Dermis microvascular lymphatic vessel endothelial cell (primary cell): Measurements from ENCODE around the gene OR52B2. TPM values are rescaled to one million over a fixed set of nuclear protein-coding genes. Genes with fewer than 3 reads are reported as not detected.

Source experiments
- DNase-seq, 2 donors: peaks; one replicate each; pipeline versions ENCODE4 v3.0.0 to v3.0.0-alpha.2; 2010; ENCODE audit warnings: low read depth in 2 of 2
- total RNA-seq: library from RNA; depleted of rRNA; stranded (reverse); fragments of >200 nt; gene quantifications from 2 replicates; pipeline ENCODE4 v1.2.1, GENCODE V29; 2014

Gene OR52B2
- not detected in 2 replicates for total RNA-seq

DNA sequence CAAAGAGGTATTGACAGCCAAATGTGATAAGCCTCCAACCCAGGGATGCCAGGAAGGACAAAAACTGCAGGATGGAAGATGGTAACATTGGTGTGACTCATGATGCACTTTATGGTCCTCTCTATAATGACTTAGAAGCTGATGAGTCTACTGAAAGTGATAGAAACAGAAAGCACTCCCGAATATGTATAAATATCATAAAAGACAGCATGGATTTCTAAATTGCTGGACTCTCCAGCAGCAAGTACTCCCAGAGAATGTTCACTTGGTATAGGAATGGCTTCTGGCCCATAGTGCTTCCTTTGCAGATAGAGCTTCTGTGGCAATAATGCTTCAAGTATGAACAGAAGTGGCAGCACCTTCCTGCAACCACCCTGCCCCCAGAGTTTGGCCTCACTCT is at the start of gene OR52B2:
TSS of gene OR52B2 (minus strand) at position 101 of the 400 bp plus-strand sequence. CDS start at position 101, 0 bp downstream.
- DNase-seq: no peak

GRCh38 chr11:6219359-6219758 is 49.2 kb upstream of the OR52B2 start:
- peak in 1 of 2 donors; percentile 81 for DNase-seq

DNA sequence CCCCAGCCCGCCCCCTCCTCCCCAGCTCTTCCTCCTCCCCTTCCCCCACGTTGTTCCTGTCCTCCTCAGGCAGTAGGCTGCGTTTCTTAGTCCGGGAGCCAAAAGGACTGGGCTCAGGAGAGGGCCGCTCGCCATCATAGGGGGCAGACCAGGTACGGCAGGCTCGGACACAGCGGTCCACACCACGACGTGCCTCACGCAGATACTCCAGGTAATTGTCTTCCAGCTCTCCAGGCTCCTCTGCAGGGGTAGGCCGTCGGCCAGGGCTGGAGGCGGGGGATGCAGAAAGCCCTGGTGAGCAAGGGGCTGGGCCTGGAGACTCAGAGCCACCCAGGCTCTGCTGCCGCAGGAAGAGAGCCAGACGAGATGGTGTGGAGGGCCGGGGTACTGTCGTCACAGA is 47.6 kb upstream of the OR52B2 start:
- DNase-seq: no peak

GRCh38 chr11:6216501-6216900 is 46.4 kb upstream of the OR52B2 start:
- DNase-seq: no peak

- DNase-seq: no peak
Measured at GRCh38 chr11:6214530-6214929, 44.4 kb upstream of the OR52B2 start.

DNA sequence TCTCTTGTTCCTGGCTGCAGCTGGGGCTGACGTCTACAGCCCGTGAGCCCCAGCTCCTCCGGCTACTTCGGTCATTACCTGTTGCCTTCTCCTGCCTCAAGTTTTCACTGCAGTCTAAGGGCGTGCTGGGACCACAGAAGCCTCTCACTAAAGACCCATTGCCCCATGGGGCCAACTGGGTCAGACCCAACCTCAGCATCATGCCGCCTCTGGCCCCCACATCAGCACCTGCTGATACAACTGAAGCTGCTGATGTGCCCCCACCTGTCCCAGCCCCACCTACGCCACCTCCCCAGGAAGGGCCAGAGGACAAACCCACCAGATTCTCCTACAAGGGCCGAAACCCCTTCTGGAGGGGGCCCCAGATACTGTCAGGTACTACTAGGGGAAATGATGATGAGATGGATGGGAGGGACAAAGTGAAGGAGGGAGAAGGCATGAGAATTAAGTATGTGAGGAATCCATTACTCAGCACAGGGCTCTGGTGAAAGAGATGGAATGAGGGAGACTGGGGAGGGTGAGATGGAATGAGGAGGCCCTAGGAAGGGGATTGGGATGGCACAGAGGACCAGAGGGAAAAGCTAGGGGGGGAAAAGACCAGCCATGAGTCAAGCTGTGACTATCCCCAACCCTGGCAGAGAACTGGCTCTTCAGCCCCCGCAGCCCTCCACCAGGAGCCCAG is 40.3 kb upstream of the OR52B2 start:
- no peak for DNase-seq

- DNase-seq: no peak
Measured at GRCh38 chr11:6209801-6210200, 39.7 kb upstream of the OR52B2 start.

DNA sequence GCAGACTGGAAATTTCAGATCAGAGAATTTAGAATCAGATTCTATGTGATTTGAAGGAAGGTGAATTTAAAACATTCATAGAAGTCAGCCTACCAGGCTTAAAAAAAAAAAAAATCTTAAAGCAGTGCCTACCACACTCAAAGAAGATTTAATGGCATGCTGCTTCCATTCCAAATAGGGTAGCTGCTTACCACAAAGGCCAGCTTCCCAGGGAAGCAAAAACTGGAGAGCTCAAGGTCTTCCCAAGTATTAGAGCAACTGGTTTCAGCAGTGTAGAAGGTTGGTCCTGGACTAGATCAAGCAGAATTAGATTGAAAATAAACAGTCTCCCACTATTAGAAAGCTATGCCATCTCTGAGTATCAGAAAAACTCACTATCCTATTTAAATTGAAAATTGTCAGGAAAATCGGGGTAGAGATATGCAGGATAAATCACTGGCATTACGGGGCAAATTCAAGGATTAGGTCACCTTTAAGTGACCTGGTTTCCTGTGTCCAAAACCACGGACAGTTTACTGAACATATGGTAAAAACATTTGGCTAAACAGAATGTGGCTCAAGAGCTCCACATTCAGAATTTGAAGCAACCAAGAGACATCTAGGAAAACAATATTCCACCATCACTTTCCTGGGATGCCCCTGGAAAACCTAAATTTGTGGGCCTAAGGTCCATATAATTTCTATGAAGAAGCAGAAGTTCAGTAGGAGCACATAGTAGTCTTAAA is 36.5 kb upstream of the OR52B2 start:
- DNase-seq: no peak

DNA sequence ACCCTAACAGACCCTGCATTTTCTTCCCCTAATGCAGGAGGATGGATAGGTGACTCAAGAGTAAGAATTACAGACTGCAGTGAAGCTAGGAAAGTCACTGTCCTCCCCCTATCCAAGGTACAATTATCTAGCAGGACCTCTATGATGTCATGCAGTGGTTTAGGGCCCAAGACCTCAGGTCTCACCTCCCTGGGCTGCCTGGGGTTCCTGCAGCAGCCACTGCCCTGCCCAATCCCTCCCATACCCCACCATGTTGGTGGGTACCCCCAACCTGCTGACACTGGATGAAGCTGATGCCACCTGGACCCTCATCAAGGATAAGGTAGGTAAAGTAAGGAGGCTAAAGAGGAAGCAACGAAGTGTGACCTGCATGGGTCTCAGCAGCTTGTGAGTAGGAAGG is 35.2 kb upstream of the OR52B2 start, which contains the start of gene C11orf42:
TSS of gene C11orf42 (plus strand) at position 192 of the 400 bp plus-strand sequence. CDS start at position 251, 59 bp downstream.
- DNase-seq: no peak

GRCh38 chr11:6204706-6205105 is 34.6 kb upstream of the OR52B2 start:
- DNase-seq: no peak

GRCh38 chr11:6203327-6203726 is 33.2 kb upstream of the OR52B2 start:
- DNase-seq: no peak

- DNase-seq: no peak
Measured at GRCh38 chr11:6202041-6202440, 31.9 kb upstream of the OR52B2 start.

DNA sequence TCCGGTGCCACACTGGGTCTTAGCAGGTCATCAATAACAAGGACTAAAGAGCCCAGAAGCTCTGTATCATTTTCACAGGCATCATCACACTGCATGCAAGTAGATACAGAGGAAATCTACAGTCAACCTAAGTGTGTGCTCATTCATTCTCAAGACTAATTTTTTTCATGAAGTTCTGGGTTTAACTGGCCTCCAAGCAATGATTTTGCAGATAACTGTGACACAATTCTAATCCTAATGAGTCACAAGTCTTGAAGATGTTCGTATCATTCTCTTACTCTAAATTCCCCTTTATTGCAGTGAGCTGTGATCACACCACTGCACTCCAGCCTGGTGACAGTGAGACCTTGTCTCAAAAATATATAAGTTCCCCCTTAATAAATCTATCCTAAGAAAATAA is 31.4 kb upstream of the OR52B2 start:
- no peak for DNase-seq

DNA sequence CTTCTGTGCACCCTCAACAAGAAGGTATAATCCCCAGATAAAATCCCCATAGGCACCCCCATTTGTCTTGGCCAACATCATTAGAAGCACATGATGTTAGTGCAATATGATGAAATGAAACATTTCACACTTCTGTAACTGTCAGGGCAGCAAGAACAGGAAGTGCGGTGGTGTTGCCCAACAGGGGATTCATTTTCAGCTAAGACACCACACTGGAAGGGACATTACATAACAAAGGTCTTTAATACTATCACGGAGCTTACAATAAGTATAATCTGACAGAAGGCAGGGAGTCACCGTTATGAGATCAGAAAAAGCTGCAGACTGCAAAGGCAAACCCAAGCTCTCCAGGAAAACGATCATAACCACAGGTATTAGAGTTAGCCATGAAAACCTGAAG is 30.8 kb upstream of the OR52B2 start:
- no peak for DNase-seq

- no peak for DNase-seq
Measured at GRCh38 chr11:6199174-6199810, 29.2 kb upstream of the OR52B2 start, which contains the start of gene OR52W1. TSS of gene OR52W1 (plus strand) at chr11:6199224. CDS start at chr11:6199224, 0 bp downstream.

GRCh38 chr11:6197466-6198200 is 27.5 kb upstream of the OR52B2 start:
- no peak for DNase-seq

DNA sequence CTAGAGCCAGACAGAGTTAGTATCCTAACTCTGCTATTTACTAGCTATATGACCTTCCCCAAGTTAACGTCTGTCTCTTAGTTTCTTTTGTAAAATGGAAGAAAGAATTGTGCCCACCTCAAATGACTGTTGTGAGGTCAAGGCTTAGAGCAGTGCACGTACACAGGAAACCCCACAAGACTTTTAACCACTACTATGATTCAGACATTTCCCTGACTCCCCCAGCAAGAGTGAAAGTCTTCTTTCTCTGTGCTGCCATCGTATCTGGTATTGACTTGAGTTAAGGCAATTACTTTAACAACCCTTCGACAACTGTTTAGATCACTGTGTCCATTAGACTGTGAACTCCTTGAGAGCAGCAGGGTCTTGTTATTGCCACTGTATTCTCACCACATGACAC is 26.3 kb upstream of the OR52B2 start:
- DNase-seq: no peak

DNA sequence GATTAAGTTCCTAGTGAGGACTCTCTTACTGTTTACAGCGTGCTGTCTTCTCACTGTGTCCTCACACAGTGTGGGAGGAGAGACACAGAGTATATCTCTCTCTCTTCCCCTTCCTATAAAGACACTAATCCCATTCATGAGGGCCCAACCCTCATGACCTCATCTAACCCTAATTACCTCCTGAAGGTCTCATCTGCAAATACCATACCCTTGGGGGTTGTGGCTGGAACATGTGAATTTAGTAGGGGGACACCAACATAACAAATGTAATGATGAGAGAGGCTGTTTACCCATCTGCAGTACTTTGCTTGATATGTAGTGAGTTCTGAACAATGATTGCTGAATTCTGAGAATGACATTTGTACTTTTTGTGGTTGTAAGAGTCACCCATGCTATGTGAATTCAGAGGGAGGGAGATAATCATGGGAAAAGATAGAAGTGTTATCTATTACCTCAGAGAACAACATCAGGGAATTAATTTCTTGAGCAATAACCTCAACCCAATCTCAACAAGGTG is 24.0 kb upstream of the OR52B2 start:
- no peak for DNase-seq

DNA sequence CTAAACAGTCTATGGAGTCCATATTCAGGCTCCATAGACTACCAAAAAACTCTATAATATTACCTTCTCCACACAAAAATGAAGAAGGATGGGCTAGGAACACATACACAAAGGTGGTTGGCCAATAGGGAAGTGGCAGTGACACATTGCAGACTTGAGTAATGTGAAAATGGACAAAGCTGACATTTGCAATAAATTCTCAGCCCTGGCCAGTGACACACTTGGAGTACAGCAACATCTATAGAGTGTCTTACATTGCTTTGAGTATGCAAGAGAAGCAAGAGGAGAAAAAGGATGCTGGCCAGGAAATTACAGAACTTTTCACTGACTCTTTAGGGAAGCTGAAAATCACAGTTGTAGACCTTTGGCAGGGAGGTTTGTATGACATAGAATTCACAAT is 21.6 kb upstream of the OR52B2 start:
- no peak for DNase-seq

- no peak for DNase-seq
Measured at GRCh38 chr11:6175440-6175839, 5.3 kb upstream of the OR52B2 start.

- DNase-seq: no peak
Measured at GRCh38 chr11:6156628-6157359, 13.3 kb downstream of the OR52B2 start.
